ENCODE measurements around the gene BNIP3.

The BNIP3 gene, protein sequence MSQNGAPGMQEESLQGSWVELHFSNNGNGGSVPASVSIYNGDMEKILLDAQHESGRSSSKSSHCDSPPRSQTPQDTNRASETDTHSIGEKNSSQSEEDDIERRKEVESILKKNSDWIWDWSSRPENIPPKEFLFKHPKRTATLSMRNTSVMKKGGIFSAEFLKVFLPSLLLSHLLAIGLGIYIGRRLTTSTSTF

DNA sequence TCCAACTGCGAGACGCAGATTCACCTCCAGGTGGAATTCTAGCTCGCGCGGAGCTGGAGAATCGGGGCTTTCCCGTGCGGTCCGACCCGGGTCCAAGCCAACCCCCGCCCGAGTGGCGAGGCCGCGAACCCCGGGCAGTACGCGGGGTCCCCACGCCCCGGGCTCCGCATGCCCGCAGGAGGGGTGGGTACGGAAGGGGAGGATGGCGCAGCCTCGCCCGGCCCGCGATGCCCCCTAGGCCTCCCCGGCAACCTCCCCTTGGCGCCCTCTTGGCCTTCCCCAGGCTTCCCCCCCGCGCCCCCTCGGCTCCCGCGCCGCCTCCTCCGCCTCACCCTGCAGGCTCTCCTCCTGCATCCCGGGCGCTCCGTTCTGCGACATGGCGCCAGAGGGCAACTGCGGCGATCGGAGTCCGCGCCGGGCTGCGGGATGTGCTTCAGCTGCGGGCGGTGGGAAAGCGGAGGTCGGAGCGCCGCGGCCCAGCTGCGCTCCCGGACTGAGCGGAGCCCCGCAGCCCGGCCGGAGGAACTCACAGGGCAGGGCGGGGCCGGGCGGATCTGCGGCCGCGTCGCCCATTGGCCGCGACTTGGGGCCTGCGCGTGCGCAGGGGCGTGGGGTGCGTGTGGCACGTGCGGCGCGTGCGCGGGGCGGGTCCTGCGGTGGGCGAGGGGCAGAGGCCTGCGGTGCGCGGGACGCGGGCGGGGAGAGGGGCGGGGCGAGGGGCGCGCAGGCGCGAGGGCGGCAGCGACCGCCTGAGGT, at the start of gene BNIP3:
TSS of gene BNIP3 (minus strand) at position 495 of the 756 bp plus-strand sequence. CDS start at position 378, 117 bp downstream.
- DNase-seq = peak; percentile 17

DNA sequence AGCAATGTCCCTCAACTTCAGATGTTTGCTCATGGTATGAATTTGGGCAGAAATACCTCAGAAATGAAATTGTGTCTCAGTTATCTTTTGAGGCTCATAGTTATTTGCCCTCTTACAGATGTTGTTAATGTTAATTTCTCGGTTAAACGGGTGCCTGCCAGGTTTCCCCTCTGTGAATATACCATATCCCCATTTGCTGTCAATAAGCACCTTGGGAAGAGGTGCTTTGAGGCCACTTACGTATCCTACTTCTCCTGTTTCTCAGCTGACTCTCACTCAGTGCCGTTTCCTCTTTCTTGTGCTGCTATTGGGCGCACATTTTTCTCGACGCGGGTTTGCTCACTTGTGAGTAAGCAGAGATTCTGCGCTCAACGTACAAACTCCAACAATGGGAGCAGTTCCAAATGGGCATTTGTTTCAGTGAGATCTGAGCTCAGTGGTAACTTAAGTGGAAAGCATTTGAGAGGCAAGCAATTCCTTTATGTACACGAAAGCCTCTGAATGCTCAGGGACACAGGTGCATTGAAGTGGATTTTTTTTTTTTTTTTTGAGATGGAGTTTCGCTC, 49.3 kb upstream of the BNIP3 start:
- peak; percentile 46 for DNase-seq

DNA sequence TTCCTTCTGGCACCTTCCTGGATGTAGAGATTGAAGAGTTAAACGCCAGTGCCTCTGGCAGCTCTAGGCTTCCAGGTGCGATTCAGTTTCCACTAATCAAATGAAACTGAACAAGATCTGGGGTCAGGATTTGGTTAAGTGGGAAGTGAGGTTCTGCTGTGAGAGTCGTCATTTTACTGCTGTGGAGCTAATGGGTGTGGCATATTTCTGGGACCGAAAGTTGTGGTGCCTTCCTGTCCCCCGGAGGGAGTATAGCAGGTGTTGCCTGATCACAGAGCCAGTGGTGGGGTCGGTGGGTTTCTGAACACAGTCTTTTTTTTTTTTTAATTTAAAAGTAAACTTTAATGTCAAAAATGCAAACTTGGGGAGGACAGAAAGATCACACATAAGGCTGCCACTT, 47.0 kb upstream of the BNIP3 start:
- DNase-seq = no peak

- DNase-seq = no peak
Observed at GRCh38 chr10:132027423-132027983, 45.8 kb upstream of the BNIP3 start.

DNA sequence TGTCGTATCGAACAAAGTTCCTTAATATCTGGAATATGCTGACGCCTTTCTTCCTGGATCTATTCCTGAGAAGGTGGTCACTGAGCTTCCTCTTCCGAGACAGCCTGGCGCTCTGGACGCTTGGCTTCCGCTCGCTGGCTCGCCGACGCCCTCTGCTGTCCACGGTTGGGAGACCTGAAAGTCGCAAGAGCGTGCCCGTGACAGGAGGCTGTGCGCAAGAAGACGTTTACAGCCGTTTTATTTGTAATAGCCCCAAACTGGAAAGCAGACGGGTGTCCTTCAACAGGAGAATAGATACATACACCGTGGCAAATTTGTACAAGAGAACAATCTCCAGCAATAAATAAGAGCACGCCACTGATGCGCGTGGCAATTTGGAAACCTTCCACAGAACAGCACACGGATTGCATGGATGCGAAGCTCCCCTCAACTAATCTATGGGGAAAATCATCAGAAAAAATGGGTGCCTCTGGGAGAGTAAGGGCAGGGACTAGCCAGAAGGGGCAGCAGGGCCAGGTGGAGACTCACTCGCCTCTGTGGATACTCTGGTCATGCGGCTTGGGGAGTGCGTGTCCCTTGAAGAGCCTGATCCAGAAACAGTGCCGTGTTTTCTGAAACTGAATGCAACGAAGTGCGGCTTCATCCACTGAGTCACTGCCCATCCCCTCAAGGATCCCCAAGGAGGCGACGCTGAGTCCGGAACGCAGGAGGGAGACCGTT, 41.5 kb upstream of the BNIP3 start:
- DNase-seq = no peak

- no peak for DNase-seq
Observed at GRCh38 chr10:132022241-132022640, 40.5 kb upstream of the BNIP3 start.

DNA sequence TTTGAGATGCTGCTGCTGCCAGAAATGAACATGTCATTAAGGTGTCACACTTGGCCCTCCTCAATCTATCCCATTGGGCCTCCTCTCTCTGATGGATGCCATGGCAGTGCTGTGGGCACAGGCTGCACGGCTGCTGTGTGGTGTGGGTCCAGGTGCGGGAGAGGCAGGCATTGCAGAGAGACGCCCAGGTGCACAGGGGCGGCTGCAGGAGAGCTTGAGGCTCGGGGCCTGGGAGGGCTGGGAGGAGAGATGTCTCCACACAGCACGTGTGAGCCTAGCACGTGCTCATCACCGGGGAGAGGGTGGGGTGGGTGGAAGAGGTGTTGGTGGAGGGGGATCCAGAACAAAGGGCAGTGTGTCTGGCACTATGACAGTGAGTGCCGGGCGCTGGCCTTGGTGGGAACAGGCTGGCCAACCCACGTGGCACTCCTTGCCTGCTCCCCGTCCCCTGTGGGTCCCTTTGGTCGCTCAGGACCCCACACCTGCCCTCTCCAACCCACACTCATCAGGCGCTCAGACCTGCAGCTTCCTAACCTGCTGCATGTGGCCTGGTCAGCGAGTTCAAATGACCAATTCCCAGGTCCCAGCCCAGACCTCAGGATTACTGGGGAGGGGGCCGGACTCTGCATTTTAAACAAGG, 39.9 kb upstream of the BNIP3 start:
- no peak for DNase-seq

DNA sequence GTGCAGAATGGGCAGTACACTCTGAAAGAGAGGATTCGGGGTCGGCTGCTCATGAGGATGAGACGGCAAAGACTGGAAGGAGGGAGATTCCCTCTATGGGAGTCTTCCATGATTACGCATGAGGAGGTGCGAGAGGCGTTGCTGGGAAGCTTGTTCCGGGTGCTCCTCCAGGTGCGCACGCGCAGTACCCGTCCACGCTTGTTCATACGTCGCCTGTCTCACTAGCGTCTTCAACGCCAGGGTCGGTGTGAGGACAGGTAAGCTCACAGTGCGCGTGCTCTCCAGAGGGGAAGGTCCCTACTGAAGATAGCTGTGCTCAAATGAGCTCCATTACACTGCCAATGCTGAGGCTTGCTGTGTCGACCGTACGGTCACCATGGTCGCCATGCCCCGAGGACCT, 39.3 kb upstream of the BNIP3 start:
- no peak for DNase-seq

GRCh38 chr10:132020456-132020855, 38.7 kb upstream of the BNIP3 start:
- DNase-seq = no peak

- DNase-seq = no peak
Observed at GRCh38 chr10:132019366-132019765, 37.6 kb upstream of the BNIP3 start.

- no peak for DNase-seq
Observed at GRCh38 chr10:132018446-132018845, 36.7 kb upstream of the BNIP3 start.

GRCh38 chr10:132016514-132016913, 34.8 kb upstream of the BNIP3 start:
- DNase-seq = no peak

DNA sequence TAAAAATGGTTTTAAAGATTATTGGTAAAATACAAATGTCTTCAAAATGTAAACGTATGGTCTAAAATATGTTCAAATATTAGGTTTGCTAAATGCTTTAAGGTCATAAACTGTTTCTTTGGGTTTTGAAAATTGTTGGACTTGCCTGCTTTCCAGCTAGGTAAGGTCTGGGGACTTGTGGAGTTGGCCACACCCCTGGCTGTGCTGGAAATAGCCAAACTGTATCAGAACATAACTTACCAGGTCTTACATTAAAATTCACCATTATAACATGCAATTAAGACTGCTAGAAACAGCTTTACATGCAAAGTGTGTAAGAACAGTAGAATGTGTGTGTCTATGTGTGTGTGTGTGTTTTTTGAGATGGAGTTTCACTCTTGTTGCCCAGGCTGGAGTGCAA, 29.7 kb upstream of the BNIP3 start:
- DNase-seq = no peak

DNA sequence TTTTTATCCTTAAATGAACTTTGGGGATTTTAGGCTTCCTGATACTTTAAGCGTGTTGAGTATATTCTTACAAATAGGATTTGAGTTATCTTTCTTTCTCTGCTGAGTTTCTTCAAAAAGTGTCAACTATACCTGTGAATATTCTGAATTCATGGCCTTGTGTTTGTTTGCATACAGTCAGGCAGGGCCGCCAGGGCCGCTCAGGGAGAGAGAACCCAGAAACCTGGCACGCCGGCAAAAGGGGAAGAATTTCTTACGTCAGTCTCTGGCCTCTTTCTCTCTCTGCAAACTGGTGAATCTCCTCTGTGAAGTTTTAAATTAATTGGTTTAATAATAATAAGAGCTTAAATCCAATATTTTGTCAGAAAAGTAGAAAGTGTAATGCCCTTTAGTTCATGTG, 29.3 kb upstream of the BNIP3 start:
- DNase-seq = no peak

- no peak for DNase-seq
Observed at GRCh38 chr10:132010483-132010882, 28.8 kb upstream of the BNIP3 start.

DNA sequence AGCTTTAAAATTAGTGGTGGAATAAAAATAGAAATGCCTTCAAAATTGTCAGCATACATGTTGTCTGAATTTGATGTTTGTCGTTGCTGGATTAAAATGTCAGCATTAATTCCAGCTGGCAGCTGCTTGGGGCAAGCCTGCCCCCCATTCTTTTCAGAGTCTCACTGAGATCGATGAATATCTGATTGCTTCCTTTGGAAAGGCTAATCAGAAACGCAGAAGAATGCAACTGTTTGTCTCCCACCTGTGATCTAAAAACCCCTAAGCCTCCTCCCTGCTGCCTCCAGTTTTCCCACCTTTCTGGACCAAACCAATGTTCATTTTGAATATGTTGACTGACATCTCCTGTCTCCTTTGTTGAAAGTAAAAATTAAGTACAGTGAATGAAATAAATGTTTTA, 27.9 kb upstream of the BNIP3 start:
- DNase-seq = no peak

- no peak for DNase-seq
Observed at GRCh38 chr10:132007681-132008080, 26.0 kb upstream of the BNIP3 start.

DNA sequence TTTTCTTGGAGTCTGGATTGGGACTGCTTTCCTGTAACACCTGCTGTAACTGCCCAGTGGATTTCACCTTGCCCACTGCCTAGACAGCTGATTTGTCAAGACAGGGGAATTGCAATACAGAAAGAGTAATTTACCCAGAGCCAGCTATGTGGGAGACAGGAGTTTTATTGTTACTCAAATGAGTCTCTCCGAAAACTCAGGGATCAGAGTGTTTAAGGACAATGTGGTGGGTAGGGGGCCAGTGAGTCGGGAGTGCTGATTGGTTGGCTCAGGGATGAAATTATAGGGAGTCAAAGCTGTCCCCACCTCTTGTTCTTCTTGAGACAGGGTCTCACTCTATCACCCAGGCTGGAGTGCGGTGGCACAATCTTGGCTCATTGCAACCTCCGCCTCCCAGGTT, 25.2 kb upstream of the BNIP3 start:
- DNase-seq = no peak

- DNase-seq = no peak
Observed at GRCh38 chr10:132005147-132005546, 23.4 kb upstream of the BNIP3 start.

DNA sequence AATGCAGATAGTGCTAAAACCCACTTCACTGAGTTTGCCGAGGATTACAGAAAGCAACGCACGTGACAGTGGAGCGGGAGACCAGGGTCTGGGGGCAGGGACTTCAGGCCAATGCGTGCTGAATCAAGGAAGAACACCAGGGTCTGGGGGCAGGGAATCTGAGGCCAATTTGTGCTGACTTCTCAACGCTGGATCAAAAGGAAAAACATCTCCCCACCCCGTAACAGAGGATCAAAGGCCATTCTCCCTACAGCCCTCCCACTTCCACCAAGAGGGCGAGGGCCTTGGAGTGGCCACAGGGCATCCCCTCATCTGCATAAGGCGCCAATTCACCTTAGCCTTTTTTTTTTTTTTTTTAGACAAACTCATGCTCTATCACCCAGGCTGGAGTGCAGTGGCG, 22.3 kb upstream of the BNIP3 start:
- DNase-seq = no peak

DNA sequence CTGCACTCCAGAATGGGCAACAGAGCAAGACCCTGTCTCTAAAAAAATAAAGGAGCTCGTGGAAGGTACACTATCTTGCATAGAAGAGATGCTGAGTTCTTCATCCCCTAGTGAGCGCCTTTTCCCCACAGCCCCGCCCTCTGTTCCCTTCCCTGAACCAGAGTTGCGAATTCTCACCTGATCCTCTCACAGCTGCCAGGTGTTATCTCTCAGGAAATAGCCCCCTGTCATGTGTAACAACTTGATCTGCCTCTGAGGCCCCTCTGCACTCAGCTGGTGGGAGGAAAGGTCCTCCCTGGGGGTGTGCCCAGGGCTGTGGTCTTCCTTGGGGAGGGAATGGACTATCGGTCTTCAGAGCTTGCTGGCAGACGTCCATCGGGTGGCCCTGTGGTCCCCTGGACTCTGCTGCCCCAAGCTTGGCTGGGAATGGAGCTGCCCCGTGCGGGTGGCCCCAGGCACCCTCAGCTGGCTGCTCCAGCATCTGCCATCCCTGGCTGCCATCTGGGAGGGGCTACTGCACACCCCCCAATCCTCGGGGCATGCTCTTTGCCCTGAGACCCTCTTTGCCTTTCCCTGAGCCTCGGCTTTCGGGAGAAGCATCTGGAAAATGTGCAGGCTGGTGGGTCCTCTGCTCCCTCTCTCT, 21.7 kb upstream of the BNIP3 start:
- no peak for DNase-seq

GRCh38 chr10:132002004-132002403, 20.3 kb upstream of the BNIP3 start:
- DNase-seq = no peak

Data from NCI-H2029 treated with DMSO at 0.1 percent for 48 hours (cell line).